Stimulated activated CD8-positive, alpha-beta memory T cell treated with anti-CD3 and anti-CD28 coated beads, Interleukin-4, amount 100 ng/mL, for 48 hours (primary cell): ENCODE results near the gene ATP11B.

Experiments
- DNase-seq: peaks from one replicate; pipeline ENCODE4 v3.0.0-alpha.2; 2020

The ATP11B gene

GRCh38 chr3:182964179-182964578, 170.9 kb downstream of the ATP11B start:
- no peak for DNase-seq

- DNase-seq, result no peak
Measured at GRCh38 chr3:182965861-182966366, 172.6 kb downstream of the ATP11B start.

- DNase-seq, result no peak
Measured at GRCh38 chr3:182967218-182968204, 174.2 kb downstream of the ATP11B start.

- DNase-seq, result no peak
Measured at GRCh38 chr3:182969277-182969676, 176.0 kb downstream of the ATP11B start.

GRCh38 chr3:182969853-182970252, 176.5 kb downstream of the ATP11B start:
- DNase-seq, result no peak

GRCh38 chr3:182970811-182971418, 177.6 kb downstream of the ATP11B start:
- DNase-seq, result no peak
